HUES48 (cell line): ENCODE results near the gene ATP5PB.

Experiments
- H3K27ac ChIP-seq: one replicate; pipeline ENCODE4 v1.7.0; 2013; ENCODE audit warnings: low read depth, low read length, inconsistent platforms
- H3K27me3 ChIP-seq: 2 replicates; pipeline ENCODE4 v1.6.1; 2013; ENCODE audit warnings: mild to moderate bottlenecking, low read length; ENCODE audit not compliant: control insufficient read depth, insufficient read depth
- H3K36me3 ChIP-seq: 2 replicates; pipeline ENCODE4 v1.6.1; 2013; ENCODE audit warnings: low read length; ENCODE audit not compliant: control insufficient read depth, insufficient read depth
- H3K4me1 ChIP-seq: 2 replicates; pipeline ENCODE4 v1.6.1; 2013; ENCODE audit warnings: mild to moderate bottlenecking, low read length; ENCODE audit not compliant: control insufficient read depth, insufficient read depth
- H3K4me3 ChIP-seq: 2 replicates; pipeline ENCODE4 v1.5.1; 2013; ENCODE audit warnings: mild to moderate bottlenecking, low read depth, low read length
- H3K9ac ChIP-seq: 2 replicates; pipeline ENCODE4 v1.6.1; 2013; ENCODE audit warnings: mild to moderate bottlenecking, low read depth, low read length, moderate library complexity
- H3K9me3 ChIP-seq: 2 replicates; pipeline ENCODE4 v1.6.1; 2013; ENCODE audit warnings: low read length; ENCODE audit not compliant: control insufficient read depth, insufficient read depth

ATP5PB gene

DNA sequence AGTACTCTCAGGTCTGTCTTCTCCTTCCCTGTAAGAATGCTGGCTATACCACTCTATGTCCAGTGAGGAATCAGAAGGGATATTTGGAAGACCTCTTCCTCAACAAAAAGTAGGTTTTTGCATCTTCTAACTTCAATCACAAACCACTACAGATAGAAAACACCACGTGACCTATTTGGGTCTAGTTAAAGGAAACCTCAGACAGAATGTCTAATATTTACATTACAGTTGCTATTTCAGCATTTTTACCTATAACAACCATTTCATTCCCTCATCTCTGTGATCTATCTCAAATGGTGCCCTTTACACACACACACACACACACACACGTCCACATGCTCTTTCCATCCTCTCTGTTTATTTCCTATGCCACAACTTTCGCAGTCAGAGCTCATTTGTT lies 62.1 kb downstream of the ATP5PB start:
- H3K9me3 ChIP-seq, result no peaks in the 10 kb centered on the region
- H3K36me3 ChIP-seq, result no peaks in the 10 kb centered on the region
- H3K9ac ChIP-seq, result no peak overlapping the region
- no peak overlapping the region for H3K4me3 ChIP-seq
- no peaks in the 10 kb centered on the region for H3K27me3 ChIP-seq
- H3K4me1 ChIP-seq, result peaks cover 12% of the 10 kb centered on the region
- H3K27ac ChIP-seq, result no peak overlapping the region
